ENCODE results near the gene PTPRN2. TPM values are rescaled to one million over a fixed set of nuclear protein-coding genes. Genes with fewer than 3 reads are reported as not detected.
"Not testable (repeated sequence)": the region's sequence is repeated elsewhere in the genome, so short reads cannot be mapped to it uniquely, and the experiment has no call there.

The PTPRN2 gene
- polyA plus RNA-seq, 1 experiment: 0.02 TPM

DNA sequence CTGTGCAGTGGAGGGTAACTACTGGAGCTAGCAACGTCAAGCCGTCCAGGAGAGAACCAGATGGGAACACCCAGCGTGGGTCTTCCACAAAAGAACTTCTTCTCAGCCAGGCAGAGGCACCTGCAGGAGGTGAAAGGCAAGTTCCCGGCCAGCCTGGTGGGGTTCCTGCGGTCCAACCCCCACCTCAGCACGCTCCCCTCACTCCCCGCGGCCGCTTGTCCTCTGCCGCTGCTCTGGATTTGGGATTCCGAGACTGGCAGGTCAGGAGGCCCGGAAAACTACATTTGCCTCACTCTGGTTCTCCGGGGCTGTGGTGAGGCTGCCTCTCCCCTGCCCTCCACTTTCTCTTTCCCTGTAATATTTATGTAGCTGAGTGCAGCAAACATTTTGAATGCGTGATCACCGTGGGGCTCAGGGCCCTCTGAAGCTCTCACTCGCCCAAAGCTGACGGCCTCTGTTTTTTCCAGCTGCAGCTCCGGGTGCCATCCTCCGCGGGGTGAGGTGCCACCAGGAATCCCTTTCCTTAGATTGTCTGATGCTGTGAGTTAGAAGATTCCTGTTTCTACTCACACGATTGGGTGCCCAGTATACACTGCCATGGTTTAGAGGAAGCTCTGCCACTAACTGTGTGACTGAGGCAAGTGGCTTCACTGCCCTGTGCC lies 884.0 kb downstream of the PTPRN2 start:
- no peak for DNase-seq (ENCODE audit: low read depth, low spot score)
- no peaks in the 10 kb centered on the region for H3K27me3 ChIP-seq (ENCODE audit: control insufficient read depth, insufficient read depth, low read length)
- ChIA-PET POLR2A (no interaction called here), CTCF (no interaction called here)
- H3K4me3 ChIP-seq (ENCODE audit: low read depth, low read length): no peak overlapping the region
- H3K27ac ChIP-seq (ENCODE audit: low read depth, low read length): no peak overlapping the region
- TF ChIP-seq, protein P1, sequence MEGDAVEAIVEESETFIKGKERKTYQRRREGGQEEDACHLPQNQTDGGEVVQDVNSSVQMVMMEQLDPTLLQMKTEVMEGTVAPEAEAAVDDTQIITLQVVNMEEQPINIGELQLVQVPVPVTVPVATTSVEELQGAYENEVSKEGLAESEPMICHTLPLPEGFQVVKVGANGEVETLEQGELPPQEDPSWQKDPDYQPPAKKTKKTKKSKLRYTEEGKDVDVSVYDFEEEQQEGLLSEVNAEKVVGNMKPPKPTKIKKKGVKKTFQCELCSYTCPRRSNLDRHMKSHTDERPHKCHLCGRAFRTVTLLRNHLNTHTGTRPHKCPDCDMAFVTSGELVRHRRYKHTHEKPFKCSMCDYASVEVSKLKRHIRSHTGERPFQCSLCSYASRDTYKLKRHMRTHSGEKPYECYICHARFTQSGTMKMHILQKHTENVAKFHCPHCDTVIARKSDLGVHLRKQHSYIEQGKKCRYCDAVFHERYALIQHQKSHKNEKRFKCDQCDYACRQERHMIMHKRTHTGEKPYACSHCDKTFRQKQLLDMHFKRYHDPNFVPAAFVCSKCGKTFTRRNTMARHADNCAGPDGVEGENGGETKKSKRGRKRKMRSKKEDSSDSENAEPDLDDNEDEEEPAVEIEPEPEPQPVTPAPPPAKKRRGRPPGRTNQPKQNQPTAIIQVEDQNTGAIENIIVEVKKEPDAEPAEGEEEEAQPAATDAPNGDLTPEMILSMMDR (IDR thresholded peaks at IDR 0.05; ENCODE audit: low read depth, low read length): no peak
- H3K9me3 ChIP-seq (ENCODE audit: control insufficient read depth, insufficient read depth, low read length): peaks cover 74% of the 10 kb centered on the region

DNA sequence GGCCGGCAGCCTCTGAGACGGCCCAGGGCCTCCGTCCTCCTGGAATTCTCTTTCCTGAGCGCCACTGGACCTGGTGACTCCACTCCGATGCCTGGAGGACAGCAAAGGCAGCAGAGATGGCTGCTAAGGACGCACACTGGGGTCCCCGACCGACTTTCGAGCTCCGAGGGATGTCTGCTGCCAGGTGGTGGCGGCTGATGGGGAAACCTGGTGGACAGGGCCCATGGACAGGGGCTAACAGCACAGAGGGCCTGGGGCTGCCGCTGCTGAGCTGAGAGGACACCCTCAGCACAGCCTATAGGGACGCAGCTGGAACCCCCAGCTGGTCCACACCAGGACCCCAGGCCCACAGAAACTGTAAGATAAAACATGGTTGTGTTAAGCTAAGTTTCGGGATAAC lies 884.5 kb downstream of the PTPRN2 start:
- CTCF ChIA-PET: no interaction called here
- POLR2A ChIA-PET: no interaction called here
- no peaks in the 10 kb centered on the region for H3K27me3 ChIP-seq (ENCODE audit: control insufficient read depth, insufficient read depth, low read length)
- no peak overlapping the region for H3K27ac ChIP-seq (ENCODE audit: low read depth, low read length)
- DNase-seq (ENCODE audit: low read depth, low spot score): no peak
- TF ChIP-seq, protein P1 (IDR thresholded peaks at IDR 0.05; ENCODE audit: low read depth, low read length): no peak
- H3K4me3 ChIP-seq (ENCODE audit: low read depth, low read length): no peak overlapping the region
- peaks cover 69% of the 10 kb centered on the region for H3K9me3 ChIP-seq (ENCODE audit: control insufficient read depth, insufficient read depth, low read length)

DNA sequence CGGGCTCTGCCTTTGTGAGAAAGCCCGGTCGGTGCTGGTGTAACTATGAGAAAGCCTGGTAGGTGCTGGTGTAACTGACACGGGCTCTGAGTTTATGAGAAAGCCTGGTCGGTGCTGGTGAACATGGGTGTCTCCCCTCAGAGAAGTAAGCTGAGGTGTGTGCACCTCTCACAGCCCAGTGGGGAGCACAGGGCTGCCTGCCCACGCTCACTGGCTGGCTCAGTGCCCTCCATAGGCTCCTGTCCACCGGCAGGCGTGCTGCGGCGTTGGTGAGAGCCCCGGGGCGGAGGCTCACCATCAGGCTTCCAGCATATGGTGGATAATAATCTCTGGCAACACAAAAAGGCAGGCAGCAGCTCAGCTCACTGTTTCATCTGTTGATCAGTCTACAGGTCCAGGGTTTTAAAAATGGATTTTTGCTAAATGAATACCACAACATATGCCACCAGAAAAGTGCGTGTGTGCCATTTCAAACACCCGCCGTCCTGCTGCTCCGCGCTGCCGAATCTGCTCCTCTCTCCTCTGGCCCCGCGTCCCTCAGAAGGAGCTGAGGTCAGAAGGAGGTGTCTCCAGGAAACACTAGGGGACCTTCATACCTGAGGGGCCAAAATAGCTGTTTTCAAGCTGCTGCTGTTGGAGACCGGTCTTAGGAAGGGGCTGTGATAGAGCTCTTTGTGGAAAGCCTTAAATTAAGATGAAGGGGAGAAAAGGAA lies 885.2 kb downstream of the PTPRN2 start:
- Histone ChIP-seq H3K27ac (ENCODE audit: low read depth, low read length) (no peak overlapping the region), H3K4me3 (ENCODE audit: low read depth, low read length) (no peak overlapping the region), H3K9me3 (ENCODE audit: control insufficient read depth, insufficient read depth, low read length) (peaks cover 63% of the 10 kb centered on the region), H3K27me3 (ENCODE audit: control insufficient read depth, insufficient read depth, low read length) (no peaks in the 10 kb centered on the region)
- no peak for DNase-seq (ENCODE audit: low read depth, low spot score)
- ChIA-PET POLR2A (no interaction called here), CTCF (no interaction called here)
- TF ChIP-seq, protein P1 (IDR thresholded peaks at IDR 0.05; ENCODE audit: low read depth, low read length): no peak

DNA sequence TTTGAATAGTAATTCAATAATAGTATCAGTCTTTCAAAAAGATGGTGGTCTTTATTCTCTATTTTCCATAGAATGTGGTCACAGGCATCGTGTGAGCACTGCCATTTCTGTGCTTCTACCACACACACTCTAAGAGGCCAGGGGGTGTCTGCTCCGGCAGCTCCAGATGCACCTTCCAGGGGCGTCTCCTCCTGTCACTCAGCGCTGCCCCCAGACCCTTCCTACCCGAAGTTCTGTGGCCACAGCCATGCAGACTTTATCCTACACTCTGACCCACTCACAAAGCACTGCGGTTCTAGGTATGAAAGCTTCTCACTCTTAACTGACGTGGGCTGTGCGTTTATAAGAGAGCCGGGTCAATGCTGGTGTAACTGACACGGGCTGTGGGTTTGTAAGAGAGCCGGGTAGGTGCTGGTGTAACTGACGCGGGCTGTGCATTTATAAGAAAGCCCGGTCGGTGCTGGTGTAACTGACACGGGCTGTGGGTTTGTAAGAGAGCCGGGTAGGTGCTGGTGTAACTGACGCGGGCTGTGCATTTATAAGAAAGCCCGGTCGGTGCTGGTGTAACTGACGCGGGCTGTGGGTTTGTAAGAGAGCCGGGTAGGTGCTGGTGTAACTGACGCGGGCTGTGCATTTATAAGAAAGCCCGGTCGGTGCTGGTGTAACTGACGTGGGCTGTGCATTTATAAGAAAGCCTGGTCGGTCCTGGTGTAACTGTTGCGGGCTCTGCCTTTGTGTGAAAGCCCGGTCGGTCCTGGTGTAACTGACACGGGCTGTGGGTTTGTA lies 886.0 kb downstream of the PTPRN2 start:
- peaks cover 56% of the 10 kb centered on the region for H3K9me3 ChIP-seq (ENCODE audit: control insufficient read depth, insufficient read depth, low read length)
- H3K4me3 ChIP-seq (ENCODE audit: low read depth, low read length); DNase-seq (ENCODE audit: low read depth, low spot score); H3K27me3 ChIP-seq (ENCODE audit: control insufficient read depth, insufficient read depth, low read length); CTCF ChIA-PET; H3K27ac ChIP-seq (ENCODE audit: low read depth, low read length); POLR2A ChIA-PET: not testable (repeated sequence)

DNA sequence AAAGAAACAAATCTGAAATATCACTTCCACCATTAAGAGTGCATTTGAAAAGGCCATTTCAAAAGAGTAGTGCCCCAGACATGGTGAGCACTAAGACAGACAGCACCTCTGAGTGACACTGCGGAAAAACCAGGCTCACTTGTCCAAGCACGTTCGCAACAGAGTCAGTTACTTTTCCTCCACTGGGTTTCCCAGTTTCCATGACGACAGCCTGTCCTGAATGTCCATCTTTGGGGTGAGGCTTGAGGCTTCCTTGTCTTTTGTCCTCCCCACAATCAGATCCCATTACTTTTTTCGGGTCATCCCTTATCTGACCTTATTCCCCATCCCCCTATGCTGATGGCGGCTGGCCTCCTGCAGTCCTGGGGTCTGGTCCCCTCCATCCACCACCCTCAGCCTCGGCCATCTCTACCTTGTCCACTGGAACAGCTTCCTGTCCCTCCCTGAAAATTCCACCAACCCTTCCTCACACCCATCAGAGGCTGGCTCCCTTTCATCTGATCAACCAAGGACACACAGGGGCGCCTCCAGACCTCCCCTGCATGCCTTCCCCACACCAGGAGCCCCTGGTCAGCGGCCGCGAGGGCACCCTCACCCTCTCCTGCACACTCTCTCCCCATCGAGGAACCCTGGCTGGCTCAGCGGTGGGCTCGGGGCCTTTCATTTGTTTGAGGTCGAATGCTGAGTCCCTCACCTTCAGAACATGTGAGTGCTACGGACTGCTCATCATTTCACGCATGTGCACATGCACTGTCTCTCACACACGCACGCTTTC lies 887.2 kb downstream of the PTPRN2 start:
- H3K27ac ChIP-seq (ENCODE audit: low read depth, low read length): no peak overlapping the region
- no peak overlapping the region for H3K4me3 ChIP-seq (ENCODE audit: low read depth, low read length)
- TF ChIP-seq, protein P1 (IDR thresholded peaks at IDR 0.05; ENCODE audit: low read depth, low read length): no peak
- H3K9me3 ChIP-seq (ENCODE audit: control insufficient read depth, insufficient read depth, low read length): peaks cover 48% of the 10 kb centered on the region
- CTCF ChIA-PET: no interaction called here
- POLR2A ChIA-PET: no interaction called here
- no peaks in the 10 kb centered on the region for H3K27me3 ChIP-seq (ENCODE audit: control insufficient read depth, insufficient read depth, low read length)
- no peak for DNase-seq (ENCODE audit: low read depth, low spot score)
